HG02840 (cell line): ENCODE measurements around the gene SYNJ2.

ENCODE experiments used
- ATAC-seq: cut with Tn5 transposase; IDR thresholded peaks from one replicate; pipeline ENCODE4 v1.9.1; 2021; ENCODE audit warnings: mild to moderate bottlenecking, moderate library complexity, moderate number of reproducible peaks; ENCODE audit not compliant: unreplicated experiment, low FRiP score

Gene SYNJ2

GRCh38 chr6:158024566-158025297, 43.1 kb downstream of the SYNJ2 start:
- no peak for ATAC-seq

DNA sequence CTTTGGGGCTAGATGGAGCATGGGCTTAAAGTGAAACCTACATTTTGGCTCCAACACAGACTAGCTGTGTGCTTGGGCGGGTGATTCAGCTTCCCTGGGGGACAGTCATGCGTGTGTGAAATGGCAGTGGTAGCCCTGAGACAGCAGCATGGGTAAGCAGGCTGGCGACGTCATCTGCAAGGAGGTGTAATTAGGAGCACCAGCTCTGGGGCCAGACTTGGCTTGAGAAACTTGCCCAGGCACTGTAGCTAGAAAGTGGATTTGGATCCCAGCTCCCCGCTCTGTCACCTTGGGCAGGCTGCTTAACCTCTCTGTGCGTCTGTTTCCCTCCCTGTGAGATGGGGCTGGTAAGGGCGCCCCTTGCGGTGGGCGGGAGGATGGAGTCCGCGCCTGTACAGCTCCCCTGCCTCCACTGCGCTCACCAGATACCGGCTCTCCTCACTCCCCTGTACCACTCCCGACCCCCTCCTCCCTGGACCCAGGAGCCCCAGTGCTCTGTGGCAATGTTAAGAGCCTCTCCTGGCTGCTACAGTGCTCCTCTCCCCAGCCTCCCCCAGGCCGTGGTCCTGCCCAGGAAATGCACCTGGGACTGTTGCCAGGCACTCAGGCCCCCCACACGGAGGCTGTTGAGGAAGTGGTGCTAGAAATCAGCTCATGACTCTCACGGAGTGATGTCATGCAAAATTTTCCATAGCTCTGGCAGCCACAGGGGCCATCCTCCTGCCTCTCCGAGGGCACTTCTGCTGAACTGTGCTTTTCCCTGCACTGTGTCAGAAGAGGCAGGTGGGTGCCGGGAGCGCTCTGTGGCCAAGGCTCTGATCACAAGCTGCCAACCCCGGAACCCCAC, 44.6 kb downstream of the SYNJ2 start:
- ATAC-seq, result peak; percentile 67

GRCh38 chr6:158026901-158027589, 45.4 kb downstream of the SYNJ2 start:
- ATAC-seq, result no peak

DNA sequence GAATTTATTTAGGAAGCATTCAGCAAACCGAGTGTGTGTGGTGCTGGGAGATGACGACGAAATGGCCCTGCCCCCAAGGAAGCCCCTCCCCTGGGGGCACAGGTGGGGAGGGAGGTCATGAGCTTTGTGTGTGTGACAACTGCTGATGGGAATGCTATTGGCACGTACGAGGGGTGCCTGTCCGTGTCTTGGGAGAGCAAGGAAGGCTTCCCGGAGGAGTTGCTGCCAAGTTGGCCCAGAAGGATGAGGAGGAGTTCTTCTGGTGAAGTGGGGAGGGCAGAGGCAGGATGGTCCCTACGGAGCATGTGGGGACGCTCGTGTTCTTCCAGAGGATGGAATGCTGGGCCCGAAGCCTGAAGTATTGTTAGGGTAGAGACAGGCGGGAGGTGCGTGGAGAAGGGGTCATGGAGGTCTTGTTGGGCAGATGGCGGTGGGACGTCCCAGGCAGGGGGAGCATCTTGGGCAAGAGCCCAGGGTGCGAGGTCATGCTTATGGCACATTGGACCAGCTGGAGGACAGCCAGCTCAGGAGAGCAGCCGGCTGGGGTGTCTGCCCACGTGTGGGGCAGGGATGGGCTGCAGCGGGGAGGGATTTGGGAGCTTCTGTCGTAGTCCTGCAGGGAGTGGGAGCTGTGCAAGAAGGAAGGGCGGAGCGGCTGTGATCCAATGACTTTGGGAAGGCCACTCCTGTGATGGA, 46.1 kb downstream of the SYNJ2 start:
- no peak for ATAC-seq

DNA sequence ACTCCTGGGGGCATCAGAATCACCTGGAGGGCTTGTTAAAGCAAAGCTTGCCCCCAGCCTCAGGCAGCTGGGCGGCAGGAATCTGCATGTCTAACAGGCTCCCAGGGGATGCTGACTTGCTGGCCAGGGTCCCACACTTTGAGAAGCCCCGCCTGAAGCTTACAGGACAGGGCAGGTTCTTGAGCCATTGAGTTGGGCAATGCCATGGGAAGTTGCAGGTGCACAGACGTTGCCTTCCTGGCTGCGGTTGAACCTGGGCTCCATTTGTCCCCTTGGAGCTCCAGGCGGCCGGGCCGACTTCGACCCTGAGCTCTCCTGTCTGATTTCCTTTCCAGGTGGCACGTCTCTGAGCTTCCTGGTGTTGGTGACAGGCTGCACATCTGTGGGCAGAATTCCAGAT, 46.8 kb downstream of the SYNJ2 start:
- ATAC-seq, result no peak

- ATAC-seq, result no peak
Measured at GRCh38 chr6:158028876-158029275, 47.2 kb downstream of the SYNJ2 start.

DNA sequence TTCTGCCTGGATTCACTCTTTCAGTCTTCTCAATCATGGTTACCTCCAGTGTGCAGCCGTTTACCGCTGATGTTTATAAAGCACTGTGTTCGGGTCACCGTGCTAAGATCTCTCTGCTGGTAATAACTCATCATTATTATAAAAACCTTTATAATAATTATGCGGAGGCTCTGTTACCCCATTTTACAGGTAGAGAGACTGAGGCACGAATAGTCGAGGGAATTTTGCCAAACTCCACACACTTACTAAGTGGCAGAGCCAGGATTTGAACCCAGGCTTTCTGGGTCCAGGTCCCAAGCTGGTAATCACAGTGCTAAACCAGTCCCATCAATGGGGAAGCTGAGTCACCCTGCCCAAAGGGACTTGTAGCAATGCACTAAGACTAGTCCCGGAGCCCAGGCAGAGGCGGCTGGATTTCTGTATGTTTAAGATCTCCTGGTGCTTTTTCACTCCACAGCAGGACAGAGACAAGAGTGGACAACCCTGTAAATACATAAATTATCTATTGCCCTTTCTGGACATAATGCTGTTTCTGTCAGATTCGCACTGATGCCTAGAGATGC, 48.1 kb downstream of the SYNJ2 start:
- ATAC-seq, result no peak

- ATAC-seq, result no peak
Measured at GRCh38 chr6:158030380-158031300, 49.0 kb downstream of the SYNJ2 start.

- ATAC-seq, result no peak
Measured at GRCh38 chr6:158031381-158032353, 50.0 kb downstream of the SYNJ2 start.

GRCh38 chr6:158032354-158032733, 50.7 kb downstream of the SYNJ2 start:
- no peak for ATAC-seq

GRCh38 chr6:158033077-158033750, 51.6 kb downstream of the SYNJ2 start:
- no peak for ATAC-seq

- ATAC-seq, result no peak
Measured at GRCh38 chr6:158033751-158034702, 52.4 kb downstream of the SYNJ2 start.

GRCh38 chr6:158036261-158036660, 54.6 kb downstream of the SYNJ2 start:
- ATAC-seq, result no peak

- ATAC-seq, result no peak
Measured at GRCh38 chr6:158037021-158037420, 55.4 kb downstream of the SYNJ2 start.

- ATAC-seq, result no peak
Measured at GRCh38 chr6:158037771-158038170, 56.1 kb downstream of the SYNJ2 start.
